Measurements from ENCODE around the gene GRIN3B. TPM values are rescaled to one million over a fixed set of nuclear protein-coding genes. Genes with fewer than 3 reads are reported as not detected.
"Not testable (repeated sequence)": the region's sequence is repeated elsewhere in the genome, so short reads cannot be mapped to it uniquely, and the experiment has no call there.

GRIN3B gene
- total RNA-seq, 1 donor from 2014 or later: not detected

DNA sequence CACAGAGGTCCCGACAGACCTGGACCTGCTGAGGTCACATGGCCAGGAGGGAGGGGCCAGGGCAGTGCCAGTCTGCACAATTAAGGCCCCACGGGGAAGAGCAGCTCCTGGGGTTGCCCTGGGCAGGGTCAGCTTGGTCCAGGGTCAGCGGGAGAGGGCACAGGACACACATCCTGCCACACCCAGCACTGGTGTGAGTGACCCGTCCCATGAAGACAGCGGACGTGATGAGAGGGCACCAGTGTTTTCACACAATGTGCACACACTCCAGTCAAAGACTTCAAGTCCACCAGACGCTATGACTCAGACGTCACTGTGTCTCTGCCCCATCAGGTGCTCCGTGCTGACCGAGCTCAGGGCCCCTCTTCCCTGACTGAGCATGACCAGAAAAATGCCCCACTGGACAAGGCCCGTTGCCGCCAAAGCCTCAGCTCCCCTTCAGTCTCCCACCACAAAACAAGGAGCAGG, 16.5 kb downstream of the GRIN3B start:
- DNase-seq (ENCODE audit: low spot score): no peak
- intact Hi-C loops (cut with DNase I): no loop called here

- intact Hi-C loops (cut with DNase I): no loop called here
- DNase-seq (ENCODE audit: low spot score): no peak
Observed at GRCh38 chr19:1017115-1017905, 17.1 kb downstream of the GRIN3B start.

DNA sequence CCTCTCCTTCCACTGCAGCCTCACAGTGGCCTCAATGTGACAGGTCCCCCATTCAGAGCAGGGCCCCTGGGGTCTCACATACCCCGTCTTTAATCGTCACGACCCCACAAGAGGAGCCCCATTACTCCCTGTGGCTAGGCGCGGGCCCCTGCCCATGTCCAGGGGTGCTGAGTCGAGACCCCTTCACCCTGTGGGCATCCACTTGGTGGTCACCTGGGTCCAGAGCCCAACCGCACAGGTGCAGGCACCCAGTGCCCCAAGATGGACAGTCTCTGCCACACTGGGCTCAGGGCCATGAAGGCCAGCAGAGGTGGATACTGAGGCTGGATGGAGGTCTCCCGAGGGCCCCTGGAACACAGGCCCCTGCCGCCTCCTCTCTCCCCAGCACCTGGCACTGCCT, 17.7 kb downstream of the GRIN3B start:
- intact Hi-C loops (cut with DNase I): no loop called here
- no peak for DNase-seq (ENCODE audit: low spot score)

DNA sequence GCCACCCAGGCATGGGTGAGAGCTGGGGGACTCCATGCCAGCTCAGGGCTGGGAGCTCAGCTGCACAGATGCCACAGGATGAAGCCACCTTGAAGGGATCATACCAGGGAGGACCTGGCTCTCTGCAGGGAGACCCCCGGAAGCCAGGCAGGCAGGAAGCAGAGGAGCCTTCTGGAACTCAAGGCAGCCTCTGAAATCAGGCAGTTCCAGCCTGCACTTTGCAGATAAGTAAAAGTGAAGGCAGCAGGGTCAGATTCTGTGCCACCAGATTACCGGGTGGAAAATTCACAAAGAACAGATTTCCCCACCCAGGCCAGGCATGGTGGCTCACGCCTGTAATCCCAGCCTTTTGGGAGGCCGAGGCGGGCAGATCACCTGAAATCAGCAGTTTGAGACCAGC, 18.2 kb downstream of the GRIN3B start:
- no peak for DNase-seq (ENCODE audit: low spot score)
- intact Hi-C loops (cut with DNase I): no loop called here

DNA sequence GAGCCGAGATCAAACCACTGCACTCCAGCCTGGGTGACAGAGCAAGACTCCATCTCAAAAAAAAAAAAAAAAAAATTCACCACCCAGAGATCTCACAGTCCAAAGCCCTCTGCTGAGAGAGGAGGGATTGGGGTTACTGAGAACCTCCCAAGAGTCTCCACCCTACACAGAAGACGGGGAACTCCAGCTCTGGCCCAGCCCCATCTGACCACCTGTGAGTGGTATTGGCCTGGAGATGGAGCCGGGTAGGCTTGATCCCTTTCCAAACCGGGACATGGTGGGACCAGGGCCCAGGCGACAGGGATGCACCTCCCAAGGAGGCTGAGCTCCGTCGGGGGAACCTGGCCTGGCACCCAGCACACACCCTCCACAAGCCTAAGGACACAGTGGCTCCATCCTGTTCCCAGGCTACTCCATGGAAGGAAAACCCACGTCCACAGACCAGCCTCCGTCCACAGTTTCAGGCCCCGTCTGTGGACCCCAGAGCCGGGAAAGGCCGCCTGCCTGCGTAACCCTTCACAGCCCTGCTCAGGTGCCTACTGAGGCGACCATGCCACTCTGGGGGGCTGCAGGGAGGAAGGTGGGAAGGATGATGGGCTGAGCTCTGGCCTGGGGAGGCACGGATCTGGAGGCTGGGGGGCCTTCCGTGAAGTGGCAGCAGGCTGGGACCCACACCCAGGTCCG, 18.9 kb downstream of the GRIN3B start:
- intact Hi-C loops (cut with DNase I): no loop called here
- no peak for DNase-seq (ENCODE audit: low spot score)

GRCh38 chr19:1019616-1019961, 19.4 kb downstream of the GRIN3B start:
- intact Hi-C loops (cut with DNase I): no loop called here
- DNase-seq (ENCODE audit: low spot score): no peak

GRCh38 chr19:1019980-1020867, 20.0 kb downstream of the GRIN3B start:
- intact Hi-C loops (cut with DNase I): loop anchor here (2.0 kb wide), 1 partner anchor 83 kb away; the partner anchor contains the start of gene GPX4
- DNase-seq (ENCODE audit: low spot score): no peak

GRCh38 chr19:1020868-1021425, 20.7 kb downstream of the GRIN3B start, which contains the start of gene TMEM259:
TSS of gene TMEM259 (minus strand) at chr19:1021123. CDS start at chr19:1020996, 127 bp downstream.
- peak; percentile 99 for DNase-seq (ENCODE audit: low spot score)
- intact Hi-C loops (cut with DNase I): loop anchor here (2.0 kb wide), 1 partner anchor 82 kb away; the partner anchor contains the start of gene GPX4

- DNase-seq (ENCODE audit: low spot score); intact Hi-C loops (cut with DNase I): not testable (repeated sequence)
Observed at GRCh38 chr19:1023883-1024188, 23.6 kb downstream of the GRIN3B start.

DNA sequence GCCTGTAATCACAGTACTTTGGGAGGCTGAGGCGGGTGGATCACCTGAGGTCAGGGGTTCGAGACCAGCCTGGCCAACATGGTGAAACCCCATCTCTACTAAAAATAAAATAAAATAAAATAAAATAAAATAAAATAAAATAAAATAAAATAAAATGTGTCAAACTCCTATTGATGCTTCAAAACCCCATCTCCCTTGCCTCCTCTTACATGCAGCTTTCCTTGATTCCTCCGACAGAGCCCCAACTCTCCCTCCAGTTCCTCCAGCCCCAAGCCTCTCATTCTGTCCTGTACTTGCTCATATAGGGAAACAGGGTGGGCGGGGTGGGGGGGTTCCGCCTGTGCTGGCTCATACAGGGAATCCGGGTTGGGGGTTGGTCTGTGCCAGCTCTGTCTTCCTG, 24.9 kb downstream of the GRIN3B start:
- intact Hi-C loops (cut with DNase I); DNase-seq (ENCODE audit: low spot score): not testable (repeated sequence)

DNA sequence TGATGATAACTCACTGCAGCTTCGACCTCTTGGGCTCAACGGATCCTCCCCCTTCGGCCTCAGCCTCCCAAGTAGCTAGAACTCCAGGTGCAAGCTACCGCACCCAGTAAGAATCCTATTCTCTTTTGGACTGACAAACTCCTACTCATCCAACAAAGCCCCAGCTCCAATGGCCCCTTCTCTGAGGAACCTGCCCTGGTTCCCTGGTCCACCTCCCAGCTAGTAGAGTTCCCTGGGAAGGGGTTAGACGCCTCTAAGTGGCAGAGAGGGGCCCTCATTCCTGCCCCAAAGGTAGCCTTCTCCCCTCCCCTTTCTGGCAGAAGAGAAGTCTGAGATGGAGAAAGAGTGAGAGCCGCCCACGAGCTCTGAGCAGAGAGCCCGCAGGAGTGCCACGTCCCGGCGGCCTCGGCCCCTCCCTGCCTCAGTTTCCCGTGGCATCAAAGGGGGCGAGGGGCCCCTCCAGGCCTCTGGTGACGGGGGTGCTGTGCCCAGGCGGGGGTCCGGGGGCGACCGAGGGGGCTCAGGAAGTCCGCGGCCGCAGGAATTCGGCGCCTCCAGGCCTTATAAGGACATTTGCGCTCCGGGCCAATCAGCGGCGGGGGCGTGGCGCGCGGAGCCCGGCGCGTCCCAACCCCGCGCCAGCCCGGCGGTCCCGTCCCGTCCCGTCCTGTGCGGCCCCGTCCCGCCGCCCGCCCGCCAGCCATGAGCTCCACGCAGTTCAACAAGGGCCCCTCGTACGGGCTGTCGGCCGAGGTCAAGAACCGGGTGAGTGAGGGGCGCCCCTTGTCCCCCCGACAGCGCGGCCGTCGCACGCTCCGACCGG, 26.0 kb downstream of the GRIN3B start, which contains the start of gene CNN2:
Gene CNN2, plus strand, starts transcription at position 649 of the 823 bp plus-strand sequence. Its CDS starts 54 bp downstream, at position 703.
- DNase-seq (ENCODE audit: low spot score): peak; percentile 92
- intact Hi-C loops (cut with DNase I): no loop called here

- intact Hi-C loops (cut with DNase I): no loop called here
Observed at GRCh38 chr19:1026783-1027649, 26.8 kb downstream of the GRIN3B start.

DNA sequence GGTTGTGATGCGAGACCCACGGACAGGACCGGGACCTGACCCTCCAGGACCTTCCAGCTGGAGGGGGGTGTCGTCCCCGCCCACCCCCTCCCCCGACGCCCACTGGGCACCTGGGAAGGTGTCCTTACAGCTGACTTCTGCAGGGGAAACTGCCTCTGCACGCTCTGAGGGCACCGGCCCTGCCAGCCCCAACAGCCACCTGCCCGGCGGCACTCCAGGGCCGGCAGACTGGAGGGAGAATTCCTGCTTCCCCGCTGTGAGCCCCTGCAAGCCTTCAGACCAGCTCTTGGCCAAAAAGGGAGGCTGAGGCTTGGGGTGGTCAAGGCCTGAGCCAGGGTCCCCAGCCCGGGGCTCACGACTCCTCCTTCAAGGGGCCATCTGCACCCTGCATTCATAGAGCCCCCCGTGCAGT, 27.4 kb downstream of the GRIN3B start:
- DNase-seq (ENCODE audit: low spot score): no peak
- intact Hi-C loops (cut with DNase I): no loop called here

More at GRCh38 chr19:1026783-1027649, 26.8 kb downstream of the GRIN3B start:
- no peak for DNase-seq (ENCODE audit: low spot score)

DNA sequence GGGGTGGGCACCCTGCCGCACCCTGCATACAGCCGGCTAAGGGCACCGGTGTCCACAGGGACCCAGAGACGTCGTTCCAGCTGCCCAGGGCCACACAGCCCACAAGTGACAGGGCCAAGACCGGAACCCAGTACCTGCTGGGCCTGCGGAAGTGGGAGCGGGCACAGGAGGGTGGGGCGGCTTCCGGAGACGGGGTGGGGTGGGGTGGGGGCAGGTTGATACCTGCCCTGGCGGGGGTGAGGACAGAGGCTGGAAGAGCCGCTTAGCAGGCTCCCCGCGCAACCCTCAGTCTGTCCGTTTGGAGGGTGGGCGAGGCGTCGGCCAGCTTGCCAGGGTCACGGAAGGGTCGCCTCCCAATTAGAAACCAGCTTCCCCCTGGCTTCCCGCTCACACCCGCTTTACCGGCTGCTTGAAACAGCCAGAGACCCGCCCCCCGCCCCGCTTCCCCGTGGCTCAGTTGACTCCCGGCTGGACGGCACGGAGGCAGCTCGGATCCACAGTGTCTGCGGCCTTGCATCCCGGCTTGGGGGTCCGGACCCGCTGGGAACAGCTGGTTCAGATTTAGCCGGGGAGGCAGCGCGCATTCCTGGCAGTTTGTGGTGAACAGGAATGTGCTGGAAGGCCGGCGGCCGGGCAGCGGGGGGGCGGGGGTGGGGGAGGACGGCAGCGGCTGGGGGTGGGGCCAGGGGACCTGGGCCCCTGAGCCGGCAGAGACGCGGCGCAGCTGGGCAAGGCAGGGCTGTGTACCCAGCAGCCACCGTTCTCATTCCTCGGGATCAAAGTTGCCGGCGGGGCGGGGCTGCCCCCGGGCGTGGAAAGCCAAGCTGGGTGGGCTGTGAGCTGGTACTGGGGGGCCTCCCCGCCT, 28.1 kb downstream of the GRIN3B start:
- intact Hi-C loops (cut with DNase I): no loop called here
- peak; percentile 93 for DNase-seq (ENCODE audit: low spot score)

GRCh38 chr19:1032264-1032867, 32.1 kb downstream of the GRIN3B start:
- intact Hi-C loops (cut with DNase I): no loop called here
- DNase-seq (ENCODE audit: low spot score): no peak

GRCh38 chr19:1035998-1036621, 35.9 kb downstream of the GRIN3B start:
- intact Hi-C loops (cut with DNase I): no loop called here

More at GRCh38 chr19:1035998-1036621, 35.9 kb downstream of the GRIN3B start:
- no peak for DNase-seq (ENCODE audit: low spot score)
